Stimulated activated naive CD4-positive, alpha-beta T cell treated with Interleukin-2 at 50 U/mL for 16 hours (primary cell): ENCODE results near the gene GATC.
A peak's percentile ranks its signal among the peaks of the same experiment; 100 is the strongest.
"Not testable (repeated sequence)": the region's sequence is repeated elsewhere in the genome, so short reads cannot be mapped to it uniquely, and the experiment has no call there.

Source experiments
- DNase-seq: peaks from one replicate; lab custom pipeline; 2025; lab: John Stamatoyannopoulos, UW

Gene GATC

GRCh38 chr12:120470150-120470784 lies 24.0 kb downstream of the GATC start:
- no peak for DNase-seq

GRCh38 chr12:120472521-120472920 lies 26.3 kb downstream of the GATC start:
- no peak for DNase-seq

- DNase-seq = no peak
Measured at GRCh38 chr12:120473807-120474615, 27.8 kb downstream of the GATC start.

- DNase-seq = no peak
Measured at GRCh38 chr12:120474616-120474960, 28.3 kb downstream of the GATC start.

GRCh38 chr12:120475643-120476042 lies 29.4 kb downstream of the GATC start:
- no peak for DNase-seq

GRCh38 chr12:120479458-120479857 lies 33.2 kb downstream of the GATC start:
- DNase-seq = no peak

GRCh38 chr12:120480211-120480610 lies 34.0 kb downstream of the GATC start:
- no peak for DNase-seq

GRCh38 chr12:120481022-120481767 lies 35.0 kb downstream of the GATC start:
- no peak for DNase-seq

GRCh38 chr12:120483621-120484020 lies 37.4 kb downstream of the GATC start:
- DNase-seq = no peak

GRCh38 chr12:120485961-120486881 lies 40.0 kb downstream of the GATC start:
- no peak for DNase-seq

- DNase-seq = not testable (repeated sequence)
Measured at GRCh38 chr12:120487552-120487951, 41.3 kb downstream of the GATC start.

GRCh38 chr12:120488057-120488640 lies 41.9 kb downstream of the GATC start:
- no peak for DNase-seq

GRCh38 chr12:120489018-120489417 lies 42.8 kb downstream of the GATC start:
- no peak for DNase-seq

GRCh38 chr12:120490325-120490724 lies 44.1 kb downstream of the GATC start:
- DNase-seq = no peak

GRCh38 chr12:120490833-120491512 lies 44.7 kb downstream of the GATC start:
- no peak for DNase-seq

- DNase-seq = no peak
Measured at GRCh38 chr12:120495186-120495730, 49.0 kb downstream of the GATC start.

- DNase-seq = peak; percentile 97
Measured at GRCh38 chr12:120495731-120496412, 49.6 kb downstream of the GATC start, which contains the start of gene DYNLL1. DYNLL1 (plus strand) TSS chr12:120496113; CDS start chr12:120496422, 309 bp downstream.

- peak; percentile 42 for DNase-seq
Measured at GRCh38 chr12:120496413-120497340, 50.4 kb downstream of the GATC start.
